GM12874 (cell line): ENCODE measurements around the gene UBE2E2.

ENCODE experiments used
- TF ChIP-seq, protein P1 (sequence below): IDR thresholded peaks from 2 replicates; pipeline ENCODE4 v1.5.1; 2011; ENCODE audit warnings: low read depth, mild to moderate bottlenecking, control low read depth, low read length, moderate library complexity; ENCODE audit not compliant: insufficient read depth

UBE2E2 gene

GRCh38 chr3:23588547-23588946 is 385.4 kb downstream of the UBE2E2 start:
- TF ChIP-seq, protein P1, sequence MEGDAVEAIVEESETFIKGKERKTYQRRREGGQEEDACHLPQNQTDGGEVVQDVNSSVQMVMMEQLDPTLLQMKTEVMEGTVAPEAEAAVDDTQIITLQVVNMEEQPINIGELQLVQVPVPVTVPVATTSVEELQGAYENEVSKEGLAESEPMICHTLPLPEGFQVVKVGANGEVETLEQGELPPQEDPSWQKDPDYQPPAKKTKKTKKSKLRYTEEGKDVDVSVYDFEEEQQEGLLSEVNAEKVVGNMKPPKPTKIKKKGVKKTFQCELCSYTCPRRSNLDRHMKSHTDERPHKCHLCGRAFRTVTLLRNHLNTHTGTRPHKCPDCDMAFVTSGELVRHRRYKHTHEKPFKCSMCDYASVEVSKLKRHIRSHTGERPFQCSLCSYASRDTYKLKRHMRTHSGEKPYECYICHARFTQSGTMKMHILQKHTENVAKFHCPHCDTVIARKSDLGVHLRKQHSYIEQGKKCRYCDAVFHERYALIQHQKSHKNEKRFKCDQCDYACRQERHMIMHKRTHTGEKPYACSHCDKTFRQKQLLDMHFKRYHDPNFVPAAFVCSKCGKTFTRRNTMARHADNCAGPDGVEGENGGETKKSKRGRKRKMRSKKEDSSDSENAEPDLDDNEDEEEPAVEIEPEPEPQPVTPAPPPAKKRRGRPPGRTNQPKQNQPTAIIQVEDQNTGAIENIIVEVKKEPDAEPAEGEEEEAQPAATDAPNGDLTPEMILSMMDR: no peak

DNA sequence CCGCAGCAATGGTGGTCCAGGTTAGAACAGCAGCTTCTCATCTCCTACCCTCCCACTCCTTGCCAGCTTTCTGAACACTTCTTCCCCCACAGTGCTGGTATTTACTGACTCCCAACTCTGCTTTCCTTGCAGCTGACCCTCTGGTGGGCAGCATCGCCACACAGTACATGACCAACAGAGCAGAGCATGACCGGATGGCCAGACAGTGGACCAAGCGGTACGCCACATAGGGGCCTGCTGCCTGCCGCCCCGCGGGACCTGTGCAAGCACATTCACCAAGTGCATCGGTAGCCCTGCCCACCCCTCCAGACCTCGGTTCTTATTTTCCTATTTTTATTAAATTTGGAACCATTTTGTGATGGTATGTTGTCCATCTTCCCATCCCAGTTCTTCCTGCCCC is 386.5 kb downstream of the UBE2E2 start:
- TF ChIP-seq, protein P1: no peak

DNA sequence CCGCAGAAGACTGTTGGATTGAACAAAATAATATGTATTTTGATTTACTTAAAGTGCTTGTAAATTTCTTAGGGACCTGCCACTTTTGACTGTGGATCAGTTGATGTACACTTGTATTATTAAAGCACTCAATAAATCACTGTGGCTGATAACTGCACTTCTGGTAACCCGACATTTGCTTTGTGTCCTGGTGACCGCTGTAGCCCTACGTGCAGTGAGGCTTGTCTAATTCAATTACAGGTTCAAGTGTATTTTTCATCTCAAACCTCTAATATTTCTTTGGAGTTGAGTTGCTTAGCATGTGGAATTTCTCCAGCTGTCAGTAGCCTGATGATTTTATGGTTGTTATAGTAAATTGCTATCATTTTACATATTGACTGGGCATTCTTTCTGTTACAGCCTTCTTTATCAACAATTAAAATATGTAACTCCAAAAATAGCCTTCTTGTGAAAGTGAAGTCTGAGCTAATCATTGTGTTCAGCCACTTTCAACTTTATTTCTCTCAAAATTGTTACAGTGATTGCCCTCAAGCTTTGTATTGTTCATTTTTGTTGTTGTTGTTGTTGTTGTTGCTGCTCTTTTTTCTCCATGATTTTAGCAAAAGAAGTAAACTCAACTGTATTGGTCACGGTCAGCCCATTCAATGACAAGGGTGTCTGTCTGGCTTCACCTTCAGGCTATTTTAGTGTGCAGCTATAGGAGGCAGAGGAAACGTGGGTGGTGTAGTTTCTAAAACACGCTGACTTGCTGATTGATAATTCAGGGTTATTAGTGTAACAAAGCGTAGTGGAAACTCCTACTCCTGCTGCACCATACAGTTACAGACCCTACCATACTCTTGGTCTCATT is 387.5 kb downstream of the UBE2E2 start:
- TF ChIP-seq, protein P1: no peak

DNA sequence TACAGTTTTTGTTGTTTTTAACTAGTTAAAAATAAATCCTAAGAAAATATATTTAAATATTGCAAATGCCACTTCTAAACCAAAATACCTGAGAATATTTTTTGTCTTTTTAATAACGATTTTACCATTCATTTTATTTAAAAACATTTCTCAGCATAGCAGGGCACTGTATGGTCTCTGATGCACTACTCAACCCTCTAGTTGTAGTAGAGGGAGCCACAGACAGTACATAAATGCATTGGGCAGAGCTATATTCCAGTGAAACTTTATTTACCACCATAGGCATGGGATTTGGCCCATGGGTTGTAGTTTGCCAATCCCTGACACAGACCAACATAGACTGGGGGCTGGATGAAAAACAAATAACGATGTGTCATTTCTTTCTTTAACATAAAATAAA is 388.2 kb downstream of the UBE2E2 start:
- TF ChIP-seq, protein P1: no peak

DNA sequence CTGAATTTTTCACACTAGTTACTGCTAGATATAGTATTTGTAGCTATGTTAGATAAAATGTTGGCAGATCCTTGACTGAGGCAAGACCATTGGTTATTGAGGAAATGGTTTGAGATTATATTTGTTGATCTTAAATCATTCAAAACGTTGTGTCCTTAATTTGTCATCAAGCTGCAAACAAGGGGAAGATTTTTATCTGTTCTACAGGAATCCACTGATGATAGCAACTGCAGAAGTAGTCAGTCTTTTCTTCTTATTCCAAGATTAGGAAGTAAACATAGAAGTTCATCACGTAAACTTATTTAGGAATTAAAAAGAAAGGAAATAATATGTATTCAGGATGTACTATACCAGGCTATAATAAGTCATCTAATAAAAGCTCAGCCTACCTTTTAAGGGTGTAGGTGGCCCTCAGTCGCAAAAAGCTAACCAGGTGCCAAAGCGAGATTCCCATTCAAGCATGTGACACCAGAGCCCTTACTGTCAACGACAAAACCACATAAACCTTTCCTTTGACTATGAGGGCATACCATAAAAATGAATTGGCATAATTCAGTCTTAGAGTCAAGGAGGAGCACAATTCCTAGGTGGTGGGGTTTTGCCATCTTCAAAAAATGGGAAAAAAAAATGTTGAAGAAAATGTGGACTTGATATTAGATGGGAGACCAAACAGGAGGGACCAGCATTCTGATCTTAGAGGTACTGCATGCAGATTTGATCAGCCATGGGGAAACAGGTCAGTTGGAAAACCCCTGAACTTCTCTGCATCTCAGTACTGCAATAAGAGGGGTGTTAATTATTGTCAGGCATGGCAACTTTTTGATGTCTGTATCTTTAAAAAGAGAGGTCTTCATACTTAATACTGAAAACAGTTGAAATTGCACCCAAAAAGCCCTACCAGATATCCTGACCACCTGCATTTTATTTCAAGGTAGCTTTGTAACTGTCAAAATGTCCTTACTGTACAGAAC is 390.1 kb downstream of the UBE2E2 start:
- TF ChIP-seq, protein P1: no peak

DNA sequence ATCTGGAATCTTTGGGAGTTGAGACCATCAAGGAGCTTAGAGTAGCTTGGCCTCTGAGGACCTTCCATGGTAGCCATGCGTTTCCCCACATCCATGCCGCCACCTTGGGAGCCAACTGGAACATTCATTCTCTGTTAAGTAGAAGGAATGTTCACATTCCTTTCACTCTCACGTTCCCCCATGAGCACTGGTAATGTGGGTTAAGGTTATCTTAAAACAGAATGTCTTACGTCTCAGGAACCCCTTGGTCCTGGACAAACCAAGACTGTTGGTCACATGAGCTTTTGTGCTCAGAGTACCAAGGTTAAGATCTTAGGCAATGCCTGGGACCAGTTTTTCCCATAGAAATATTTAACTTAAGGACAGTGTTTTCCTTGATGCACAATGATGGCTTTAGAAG is 390.9 kb downstream of the UBE2E2 start:
- TF ChIP-seq, protein P1: no peak

- TF ChIP-seq, protein P1: no peak
Measured at GRCh38 chr3:23594894-23595670, 392.0 kb downstream of the UBE2E2 start.
